Measurements from ENCODE around the gene PLEK.

GRCh38 chr2:68341062-68341329 lies 24.1 kb upstream of the PLEK start:
- no peak for TF ChIP-seq CTCF (conservative IDR thresholded peaks at IDR 0.05)
- TF ChIP-seq ZFX (IDR thresholded peaks at IDR 0.05), result no peak

All from C4-2B (cell line).